Lower lobe of right lung (tissue), 2 donors: Measurements from ENCODE around the gene ANXA8L1. TPM values are rescaled to one million over a fixed set of nuclear protein-coding genes. Genes with fewer than 3 reads are reported as not detected.
"Not testable (repeated sequence)": the region's sequence is repeated elsewhere in the genome, so short reads cannot be mapped to it uniquely, and the experiment has no call there.

Source experiments
- ATAC-seq, 2 donors: fragments of 200-7000 bp; cut with Tn5 transposase; one replicate each; pipeline ENCODE4 v1.9.1; 2020 to 2022; ENCODE audit warnings: mild to moderate bottlenecking in 2 of 2, moderate library complexity in 2 of 2
- DNase-seq: peaks from one replicate; pipeline ENCODE4 v3.0.0-alpha.2; 2020
- H3K27ac ChIP-seq: fragments of 200-600 bp; one replicate; pipeline ENCODE4 v1.8.0; 2022
- H3K27me3 ChIP-seq: fragments of 200-600 bp; one replicate; pipeline ENCODE4 v1.8.0; 2022; ENCODE audit warnings: low read depth
- H3K36me3 ChIP-seq: fragments of 200-600 bp; one replicate; pipeline ENCODE4 v1.8.0; 2022; ENCODE audit warnings: mild to moderate bottlenecking
- H3K4me1 ChIP-seq: fragments of 200-600 bp; one replicate; pipeline ENCODE4 v1.8.0; 2022
- H3K4me3 ChIP-seq: fragments of 200-600 bp; one replicate; pipeline ENCODE4 v1.8.0; 2022; ENCODE audit warnings: mild to moderate bottlenecking
- H3K9me3 ChIP-seq: fragments of 200-600 bp; one replicate; pipeline ENCODE4 v1.8.0; 2022
- CTCF ChIP-seq: fragments of 200-600 bp; IDR thresholded peaks from one replicate; pipeline ENCODE4 v1.8.0; 2022; ENCODE audit warnings: antibody characterized with exemption, mild to moderate bottlenecking
- intact Hi-C: fragments of 100-400 bp; cut with DNase I; formaldehyde crosslinking; loops from one replicate; pipeline ENCODE4 v1.11.0; 2022
- total RNA-seq: library from RNA; stranded (reverse); fragmentation: NEBNext Ultra II Directional; extraction: Animal tissue kit (Norgen Biotek cat#: 25700); gene quantifications from one replicate; pipeline ENCODE4 v1.2.1, GENCODE V29; 2021
- donor health status: DM: no; HTN: yes; CAD: no; lungs with severe emphysema.

Gene ANXA8L1
- total RNA-seq, 1 donor from 2014 or later = 15.7 TPM

- no peaks in the 10 kb centered on the region for H3K36me3 ChIP-seq
- no peaks in the 10 kb centered on the region for H3K4me1 ChIP-seq
- H3K27me3 ChIP-seq = no peaks in the 10 kb centered on the region
- DNase-seq (no peak), ATAC-seq (no peak)
- H3K27ac ChIP-seq = no peak overlapping the region
- no peak for TF ChIP-seq CTCF
- H3K4me3 ChIP-seq = no peak overlapping the region
- intact Hi-C loops = no loop called here
- H3K9me3 ChIP-seq = no peaks in the 10 kb centered on the region
Measured at GRCh38 chr10:46330894-46331293, 44.7 kb upstream of the ANXA8L1 start.

DNA sequence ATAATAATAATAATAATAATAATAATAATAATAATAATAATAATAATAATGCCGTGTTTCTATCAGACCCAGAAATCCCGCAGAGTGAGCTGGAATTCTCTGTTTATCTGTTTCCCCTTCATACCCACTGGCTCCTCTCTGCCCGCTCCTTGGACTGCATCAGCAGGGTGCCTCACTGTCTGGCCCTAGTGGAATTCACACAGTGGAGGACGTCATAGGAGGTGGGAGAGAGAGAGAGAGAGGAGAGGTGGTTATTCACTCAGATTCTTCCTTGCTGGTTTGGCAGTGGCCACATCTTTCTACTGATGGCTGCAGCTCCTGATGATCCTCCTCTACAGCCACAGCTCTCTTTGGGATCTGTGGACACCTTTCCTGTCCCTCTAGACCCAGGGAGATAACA is 10.1 kb upstream of the ANXA8L1 start:
- ATAC-seq, intact Hi-C loops, H3K27me3 ChIP-seq, H3K9me3 ChIP-seq, H3K4me3 ChIP-seq, H3K27ac ChIP-seq, H3K4me1 ChIP-seq, H3K36me3 ChIP-seq, DNase-seq: not testable (repeated sequence)

DNA sequence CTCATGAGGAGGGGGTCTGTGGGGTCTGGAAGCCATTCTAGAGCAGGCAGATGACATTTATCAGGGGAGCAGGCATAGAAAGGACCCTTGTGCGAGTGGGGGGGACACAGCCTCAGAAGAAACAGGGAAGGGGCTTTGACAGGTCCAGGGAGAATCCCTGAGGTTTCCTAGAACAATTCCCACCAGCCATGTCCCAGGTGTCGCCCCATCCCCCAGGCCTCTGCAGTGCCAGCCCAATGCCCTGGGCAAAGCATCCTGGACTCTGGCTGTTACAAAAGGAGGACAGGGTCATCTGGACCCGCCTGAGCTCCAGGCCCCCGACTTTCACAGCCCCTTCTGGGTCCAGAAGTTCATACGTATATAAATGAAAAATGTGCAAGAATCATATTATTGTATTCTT is 8.4 kb upstream of the ANXA8L1 start:
- H3K27ac ChIP-seq, DNase-seq, H3K4me1 ChIP-seq, H3K4me3 ChIP-seq, ATAC-seq, H3K9me3 ChIP-seq, H3K36me3 ChIP-seq, H3K27me3 ChIP-seq, intact Hi-C loops: not testable (repeated sequence)

- H3K27ac ChIP-seq, H3K9me3 ChIP-seq, intact Hi-C loops, H3K27me3 ChIP-seq, H3K4me1 ChIP-seq, DNase-seq, H3K4me3 ChIP-seq, ATAC-seq, H3K36me3 ChIP-seq: not testable (repeated sequence)
Measured at GRCh38 chr10:46367666-46368240, 7.8 kb upstream of the ANXA8L1 start.

GRCh38 chr10:46368956-46369355 is 6.6 kb upstream of the ANXA8L1 start:
- H3K27ac ChIP-seq, H3K4me1 ChIP-seq, ATAC-seq, H3K27me3 ChIP-seq, intact Hi-C loops, H3K4me3 ChIP-seq, H3K36me3 ChIP-seq, H3K9me3 ChIP-seq, DNase-seq: not testable (repeated sequence)

- H3K4me3 ChIP-seq, H3K27ac ChIP-seq, H3K9me3 ChIP-seq, H3K36me3 ChIP-seq, H3K27me3 ChIP-seq, intact Hi-C loops, ATAC-seq, H3K4me1 ChIP-seq, DNase-seq: not testable (repeated sequence)
Measured at GRCh38 chr10:46374410-46374809, 1.2 kb upstream of the ANXA8L1 start.

DNA sequence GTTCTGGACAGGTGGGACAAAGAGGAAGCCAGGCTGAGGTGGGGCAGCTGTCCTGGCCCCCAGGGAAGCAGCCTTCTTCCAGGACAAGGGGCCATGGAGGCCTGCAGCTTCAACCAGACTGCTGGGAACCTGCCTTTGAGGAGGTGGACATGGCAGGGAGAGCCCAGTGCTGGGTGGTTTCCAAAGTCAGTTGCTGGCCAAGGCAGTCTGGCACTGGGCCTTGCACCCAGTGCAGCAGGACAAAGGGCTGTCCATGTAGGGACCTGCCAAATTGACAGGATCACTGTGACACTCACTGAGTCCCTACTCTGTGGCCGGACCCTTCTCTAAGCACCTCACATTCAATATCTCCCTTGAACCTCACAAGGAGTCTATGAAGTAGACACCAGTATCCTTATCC is 1.4 kb downstream of the ANXA8L1 start:
- ATAC-seq, H3K4me3 ChIP-seq, H3K4me1 ChIP-seq, H3K27ac ChIP-seq, H3K36me3 ChIP-seq, H3K9me3 ChIP-seq, H3K27me3 ChIP-seq, intact Hi-C loops, DNase-seq: not testable (repeated sequence)

GRCh38 chr10:46377651-46378050 is 2.1 kb downstream of the ANXA8L1 start:
- peak; percentile 15 to 16 for ATAC-seq
- H3K27me3 ChIP-seq, H3K27ac ChIP-seq, intact Hi-C loops, H3K36me3 ChIP-seq, DNase-seq, H3K9me3 ChIP-seq, H3K4me1 ChIP-seq, H3K4me3 ChIP-seq: not testable (repeated sequence)

GRCh38 chr10:46378108-46378507 is 2.5 kb downstream of the ANXA8L1 start:
- intact Hi-C loops, H3K4me1 ChIP-seq, H3K36me3 ChIP-seq, H3K4me3 ChIP-seq, H3K9me3 ChIP-seq, H3K27me3 ChIP-seq, DNase-seq, H3K27ac ChIP-seq: not testable (repeated sequence)
- ATAC-seq = peak; percentile 30 to 65

DNA sequence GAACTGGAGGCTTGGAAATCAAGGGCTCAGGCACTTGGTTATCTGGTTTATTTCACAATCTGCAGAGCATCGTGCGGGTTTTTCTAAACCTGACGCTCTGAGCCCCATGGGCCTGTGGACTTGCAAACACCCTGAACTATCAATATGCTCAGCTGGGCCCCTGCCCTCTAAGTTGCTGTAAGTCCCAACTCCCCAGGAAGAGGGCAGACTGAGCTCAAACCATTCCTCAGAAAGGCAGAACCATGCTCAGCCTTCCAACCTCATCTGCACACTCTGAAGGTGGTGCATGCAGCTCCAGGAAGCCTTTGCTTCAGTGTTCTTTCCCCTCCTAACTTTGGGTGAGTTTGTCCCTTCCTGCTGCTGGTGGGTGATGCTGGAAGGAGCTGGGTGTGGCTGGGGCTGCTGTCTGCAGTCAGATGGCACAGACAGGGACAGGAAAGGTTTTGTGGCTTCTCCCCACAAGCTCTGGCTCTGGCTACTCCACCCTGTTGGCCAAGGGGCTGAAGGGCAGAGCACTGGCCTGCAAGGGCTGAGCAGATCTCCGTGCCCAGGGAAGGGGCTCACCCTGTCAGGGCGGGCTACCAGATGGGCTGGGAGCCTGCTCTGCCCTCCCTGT is 3.8 kb downstream of the ANXA8L1 start:
- DNase-seq, H3K27me3 ChIP-seq, H3K4me1 ChIP-seq, intact Hi-C loops, H3K36me3 ChIP-seq, H3K9me3 ChIP-seq, H3K27ac ChIP-seq, ATAC-seq, H3K4me3 ChIP-seq: not testable (repeated sequence)

GRCh38 chr10:46385858-46386257 is 10.3 kb downstream of the ANXA8L1 start:
- not testable (repeated sequence) for H3K4me3 ChIP-seq
- ATAC-seq = peak in 1 of 2 donors; percentile 50

GRCh38 chr10:46386694-46387093 is 11.1 kb downstream of the ANXA8L1 start:
- H3K27ac ChIP-seq, intact Hi-C loops, H3K27me3 ChIP-seq, H3K4me1 ChIP-seq, DNase-seq, H3K36me3 ChIP-seq, H3K4me3 ChIP-seq, H3K9me3 ChIP-seq: not testable (repeated sequence)
- ATAC-seq = peak; percentile 14 to 34

More at GRCh38 chr10:46385858-46386257, 10.3 kb downstream of the ANXA8L1 start:
- H3K4me1 ChIP-seq, H3K36me3 ChIP-seq, H3K27ac ChIP-seq, intact Hi-C loops, H3K9me3 ChIP-seq, H3K27me3 ChIP-seq, DNase-seq: not testable (repeated sequence)

DNA sequence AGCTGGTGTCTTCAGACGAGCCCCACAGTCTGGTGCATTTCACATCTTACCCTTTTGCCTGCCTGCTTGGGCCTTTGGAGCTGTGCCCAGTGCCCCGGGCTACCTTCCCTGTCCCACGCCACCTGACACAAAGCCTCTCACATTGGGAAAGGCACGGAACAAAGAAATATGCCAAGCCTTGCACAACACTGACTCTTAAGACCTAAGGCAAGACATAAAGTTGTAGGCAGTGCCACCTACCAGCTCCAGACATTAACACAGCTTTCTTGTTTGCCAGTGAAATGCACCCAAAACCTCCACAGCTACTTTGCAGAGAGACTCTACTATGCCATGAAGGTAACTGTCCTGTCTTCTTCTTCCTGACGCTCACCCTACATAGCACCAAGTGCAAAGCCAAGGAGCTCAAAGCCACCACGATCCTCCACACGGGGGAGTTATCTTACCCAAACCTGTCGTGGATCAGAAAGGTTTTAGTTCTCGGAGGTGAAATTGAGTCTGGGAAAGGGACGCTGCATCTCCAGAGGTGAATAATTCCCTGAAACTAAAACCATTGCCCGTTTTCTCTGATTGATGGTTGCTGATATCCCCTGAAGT is 11.8 kb downstream of the ANXA8L1 start:
- H3K9me3 ChIP-seq, H3K4me3 ChIP-seq, intact Hi-C loops, H3K27me3 ChIP-seq, H3K27ac ChIP-seq, H3K36me3 ChIP-seq, H3K4me1 ChIP-seq, DNase-seq: not testable (repeated sequence)
- ATAC-seq = peak; percentile 28 to 46
